Measurements from ENCODE around the gene ZSCAN23. TPM values are rescaled to one million over a fixed set of nuclear protein-coding genes. Genes with fewer than 3 reads are reported as not detected.

The ZSCAN23 gene
- 1.7 TPM for total RNA-seq
- long read RNA-seq, partial matches to known transcripts, result 0 of 4 reads
- long read RNA-seq, other reads (novel, unspliced or antisense), result 4 of 4 reads

DNA sequence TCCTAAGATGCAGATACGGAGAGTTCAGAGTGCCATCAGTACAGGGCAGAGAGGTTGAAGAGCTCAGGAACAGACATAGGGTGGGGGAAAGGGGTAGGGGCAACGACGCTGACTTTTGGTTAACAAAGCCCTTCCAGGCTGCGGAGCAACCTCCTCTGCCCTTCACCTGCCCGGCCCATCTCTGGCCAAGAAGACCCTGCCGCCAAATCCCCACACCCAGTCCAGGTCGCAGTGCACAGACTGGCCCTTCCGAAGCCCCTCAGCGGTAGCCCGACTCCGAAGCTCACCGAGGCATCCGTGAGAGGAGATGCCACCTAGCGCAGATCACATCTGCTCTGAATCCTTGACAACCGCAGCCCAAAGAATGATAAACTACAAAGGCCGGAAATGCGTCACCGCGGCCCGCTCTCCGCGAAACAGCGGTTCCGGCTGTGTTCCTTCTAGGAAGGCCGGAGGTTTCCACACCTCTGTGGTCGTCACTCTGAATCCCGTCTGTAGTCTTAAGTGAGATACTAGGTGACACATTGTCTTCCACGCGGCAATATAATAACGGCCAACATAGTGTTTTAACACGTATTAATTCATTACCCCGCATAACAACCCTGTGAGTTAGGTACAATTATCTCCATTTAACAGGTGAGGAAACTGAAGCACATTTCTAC is at the start of gene ZSCAN23:
Gene ZSCAN23 (minus strand): TSS at position 380 of the 662 bp plus-strand sequence. CDS start 7,225 bp downstream, outside the sequence.
- intact Hi-C loops (cut with DNase I), result no loop called here
- H3K27ac ChIP-seq, result no peak within 1 kb of the TSS
- peak; percentile 78 for DNase-seq
- peak; percentile 92 to 98 for ATAC-seq
- H3K36me3 ChIP-seq, result no peaks in the 10 kb centered on the region
- H3K27me3 ChIP-seq (ENCODE audit: low read depth), result peaks cover 33% of the 10 kb centered on the region
- no peaks in the 10 kb centered on the region for H3K9me3 ChIP-seq
- peaks cover 4% of the 10 kb centered on the region for H3K4me1 ChIP-seq
- H3K4me3 ChIP-seq, result peak within 1 kb of the TSS; percentile 65
- TF ChIP-seq CTCF (IDR thresholded peaks at IDR 0.05), result no peak

- Histone ChIP-seq H3K4me3 (no peak overlapping the region), H3K27me3 (ENCODE audit: low read depth) (peaks cover 28% of the 10 kb centered on the region), H3K36me3 (no peaks in the 10 kb centered on the region), H3K27ac (no peak overlapping the region), H3K4me1 (no peaks in the 10 kb centered on the region), H3K9me3 (no peaks in the 10 kb centered on the region)
- no peak for ATAC-seq
- no peak for DNase-seq
- intact Hi-C loops (cut with DNase I), result no loop called here
- TF ChIP-seq CTCF (IDR thresholded peaks at IDR 0.05), result no peak
Measured at GRCh38 chr6:28491984-28492317, 48.7 kb upstream of the ZSCAN23 start.

DNA sequence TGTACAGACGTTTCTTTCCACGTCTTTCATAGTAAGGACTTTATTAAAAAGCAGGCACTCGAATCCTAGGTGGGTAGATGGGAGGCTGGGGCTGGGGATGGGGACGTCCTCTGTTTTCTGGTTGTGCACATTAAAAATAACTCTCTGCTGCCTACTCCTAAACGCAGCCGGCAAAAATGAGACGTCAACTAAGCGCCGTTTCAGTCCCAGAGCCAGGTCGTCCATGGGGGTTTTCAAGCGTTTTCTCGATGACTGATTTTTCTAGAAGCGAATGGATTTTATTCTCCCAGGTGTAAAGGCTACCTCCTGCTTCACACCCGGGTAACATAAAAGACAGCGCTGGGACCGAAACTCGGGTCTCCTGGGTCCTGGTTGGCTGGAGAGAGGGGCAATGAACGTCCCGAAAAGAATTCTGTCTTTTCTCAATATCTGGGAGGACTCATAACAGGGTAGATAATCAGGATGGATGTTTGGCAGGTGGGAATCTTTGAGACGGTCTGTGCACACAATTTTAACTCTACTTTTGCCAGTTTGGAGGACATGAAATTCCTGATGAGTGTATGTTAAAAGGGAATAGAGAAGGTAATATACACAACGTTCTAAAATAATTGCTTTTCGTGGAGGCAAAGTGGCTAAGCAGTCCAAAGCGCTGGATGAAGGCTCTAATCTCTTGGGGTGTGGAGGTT is 47.1 kb upstream of the ZSCAN23 start:
- Histone ChIP-seq H3K4me1 (no peaks in the 10 kb centered on the region), H3K9me3 (no peaks in the 10 kb centered on the region), H3K4me3 (peak overlapping the region; percentile 47), H3K27ac (peak overlapping the region; percentile 78), H3K27me3 (ENCODE audit: low read depth) (peaks cover 28% of the 10 kb centered on the region), H3K36me3 (no peaks in the 10 kb centered on the region)
- intact Hi-C loops (cut with DNase I), result no loop called here
- ATAC-seq (peak; percentile 34 to 52), DNase-seq (no peak)
- TF ChIP-seq CTCF (IDR thresholded peaks at IDR 0.05), result no peak

DNA sequence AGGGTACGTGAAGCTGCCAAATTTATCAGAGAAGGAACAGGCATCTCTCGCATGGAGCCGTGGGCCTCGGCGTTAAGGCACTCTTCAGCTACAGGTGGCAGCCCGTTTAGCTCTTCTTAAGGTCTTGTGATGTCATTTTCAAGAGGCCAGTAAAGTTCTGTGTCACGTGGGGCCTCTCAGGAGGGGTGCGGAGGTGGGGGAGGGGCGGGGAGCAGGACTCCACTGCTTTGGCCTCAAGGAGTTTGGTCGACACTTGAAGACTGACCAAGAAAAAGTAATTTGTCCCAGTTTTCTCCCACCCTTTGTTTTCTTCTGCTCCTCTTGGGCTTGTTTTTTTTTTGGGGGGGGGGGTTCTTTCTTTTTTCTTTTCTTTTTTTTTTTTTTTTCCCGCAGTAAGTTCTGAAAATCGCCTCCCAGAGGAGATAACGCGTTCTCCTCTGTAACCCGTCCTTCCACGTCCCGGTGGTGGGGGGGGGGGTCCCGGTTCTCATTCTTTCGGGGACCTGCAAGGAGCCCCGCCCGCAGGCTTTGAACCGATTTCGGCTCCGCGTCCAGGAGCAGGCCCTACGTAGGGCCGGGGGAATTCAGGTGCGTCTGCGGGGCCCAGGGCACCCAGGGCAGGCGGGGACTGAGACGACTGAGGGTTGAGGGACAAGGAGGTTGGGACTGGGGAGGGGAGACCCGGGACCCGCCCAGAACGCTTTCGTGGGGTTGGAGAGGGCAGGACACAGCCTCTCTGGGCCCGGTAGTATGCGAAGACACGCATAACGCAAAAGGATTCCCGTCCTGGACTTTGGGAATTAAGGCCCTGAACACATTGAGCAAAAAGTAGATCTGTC is 46.3 kb upstream of the ZSCAN23 start:
- TF ChIP-seq CTCF (IDR thresholded peaks at IDR 0.05), result no peak
- DNase-seq, result peak; percentile 82
- Histone ChIP-seq H3K4me3 (peak overlapping the region; percentile 47), H3K36me3 (no peaks in the 10 kb centered on the region), H3K4me1 (no peaks in the 10 kb centered on the region), H3K9me3 (no peaks in the 10 kb centered on the region), H3K27ac (peak overlapping the region; percentile 78), H3K27me3 (ENCODE audit: low read depth) (peaks cover 28% of the 10 kb centered on the region)
- intact Hi-C loops (cut with DNase I), result no loop called here
- peak; percentile 97 to 98 for ATAC-seq

DNA sequence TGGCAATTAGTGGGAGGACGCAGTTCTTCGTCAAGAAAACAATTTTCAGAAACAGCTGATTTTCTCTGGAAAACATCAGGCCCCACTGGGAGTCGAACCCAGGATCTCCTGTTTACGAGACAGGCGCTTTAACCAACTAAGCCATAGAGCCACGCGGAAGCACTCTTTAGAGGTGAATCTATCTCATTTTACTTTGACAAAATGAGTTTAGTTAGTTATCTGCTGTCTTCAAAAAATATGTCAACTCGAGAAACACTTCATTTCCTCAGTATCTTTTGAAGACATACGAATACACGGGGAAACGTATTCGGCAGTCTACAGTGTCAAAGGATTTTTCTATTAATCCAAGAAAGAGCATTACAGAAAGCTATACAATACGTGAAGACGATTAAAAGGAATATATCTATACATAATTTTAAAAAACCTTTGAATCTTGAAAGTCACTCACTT is 45.6 kb upstream of the ZSCAN23 start:
- Histone ChIP-seq H3K27me3 (ENCODE audit: low read depth) (peaks cover 28% of the 10 kb centered on the region), H3K4me3 (peak overlapping the region; percentile 47)
- TF ChIP-seq CTCF (IDR thresholded peaks at IDR 0.05), result no peak

More for the DNA sequence above, 45.6 kb upstream of the ZSCAN23 start:
- DNase-seq (no peak), ATAC-seq (no peak)
- intact Hi-C loops (cut with DNase I), result no loop called here
- no peaks in the 10 kb centered on the region for H3K9me3 ChIP-seq
- no peaks in the 10 kb centered on the region for H3K4me1 ChIP-seq
- no peaks in the 10 kb centered on the region for H3K36me3 ChIP-seq
- H3K27ac ChIP-seq, result peak overlapping the region; percentile 78

Measured in lower lobe of right lung (tissue), 2 donors.